Measurements from ENCODE around the gene INTS3.

DNA sequence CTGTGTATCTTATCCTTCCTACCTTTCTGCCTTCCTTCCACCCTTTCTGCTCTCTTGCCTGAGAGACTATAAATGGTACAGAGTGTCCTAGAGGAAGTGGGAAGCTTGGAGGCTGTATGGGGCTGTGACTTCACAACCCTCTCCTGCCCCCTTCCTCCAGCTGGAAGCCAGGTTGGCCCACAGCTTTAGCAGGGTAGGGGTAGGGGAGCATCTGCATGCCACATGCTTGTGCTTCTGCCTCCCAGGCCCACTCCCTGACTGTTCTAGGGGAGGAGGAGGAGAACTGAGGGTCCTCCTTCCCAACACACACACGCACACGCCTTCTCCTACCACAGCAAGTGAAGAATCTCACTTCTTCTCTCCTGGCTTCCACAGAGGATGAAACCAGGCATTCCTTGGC lies 43.4 kb downstream of the INTS3 start:
- TF ChIP-seq, protein P1, sequence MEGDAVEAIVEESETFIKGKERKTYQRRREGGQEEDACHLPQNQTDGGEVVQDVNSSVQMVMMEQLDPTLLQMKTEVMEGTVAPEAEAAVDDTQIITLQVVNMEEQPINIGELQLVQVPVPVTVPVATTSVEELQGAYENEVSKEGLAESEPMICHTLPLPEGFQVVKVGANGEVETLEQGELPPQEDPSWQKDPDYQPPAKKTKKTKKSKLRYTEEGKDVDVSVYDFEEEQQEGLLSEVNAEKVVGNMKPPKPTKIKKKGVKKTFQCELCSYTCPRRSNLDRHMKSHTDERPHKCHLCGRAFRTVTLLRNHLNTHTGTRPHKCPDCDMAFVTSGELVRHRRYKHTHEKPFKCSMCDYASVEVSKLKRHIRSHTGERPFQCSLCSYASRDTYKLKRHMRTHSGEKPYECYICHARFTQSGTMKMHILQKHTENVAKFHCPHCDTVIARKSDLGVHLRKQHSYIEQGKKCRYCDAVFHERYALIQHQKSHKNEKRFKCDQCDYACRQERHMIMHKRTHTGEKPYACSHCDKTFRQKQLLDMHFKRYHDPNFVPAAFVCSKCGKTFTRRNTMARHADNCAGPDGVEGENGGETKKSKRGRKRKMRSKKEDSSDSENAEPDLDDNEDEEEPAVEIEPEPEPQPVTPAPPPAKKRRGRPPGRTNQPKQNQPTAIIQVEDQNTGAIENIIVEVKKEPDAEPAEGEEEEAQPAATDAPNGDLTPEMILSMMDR (conservative IDR thresholded peaks at IDR 0.05; ENCODE audit: low read length): no peak
- TF ChIP-seq EZH2phosphoT487 (IDR thresholded peaks at IDR 0.05; ENCODE audit: borderline replicate concordance): no peak
